Large intestine (tissue), 3 donors: Measurements from ENCODE around the gene KCMF1. TPM values are rescaled to one million over a fixed set of nuclear protein-coding genes. Genes with fewer than 3 reads are reported as not detected.

Experiments used
- DNase-seq, 2 donors: peaks; one replicate each; pipeline versions ENCODE4 v3.0.0 to v3.0.0-alpha.2; 2013
- H3K27ac ChIP-seq: one replicate; pipeline ENCODE4 v1.5.1; 2013; ENCODE audit warnings: low read length
- H3K27me3 ChIP-seq: 2 replicates; pipeline ENCODE4 v1.6.1; 2013; ENCODE audit warnings: low read length; ENCODE audit not compliant: control insufficient read depth, insufficient read depth
- H3K36me3 ChIP-seq: 2 replicates; pipeline ENCODE4 v1.6.1; 2013; ENCODE audit warnings: low read length; ENCODE audit not compliant: control insufficient read depth, insufficient read depth
- H3K4me1 ChIP-seq: one replicate; pipeline ENCODE4 v1.6.1; 2013; ENCODE audit warnings: low read length; ENCODE audit not compliant: control insufficient read depth, insufficient read depth
- H3K4me3 ChIP-seq: one replicate; pipeline ENCODE4 v1.5.1; 2013; ENCODE audit warnings: low read length
- H3K9me3 ChIP-seq: one replicate; pipeline ENCODE4 v1.6.1; 2013; ENCODE audit warnings: mild to moderate bottlenecking, low read depth, low read length, moderate library complexity; ENCODE audit not compliant: control insufficient read depth
- WGBS: methylation state at CpG from one replicate; pipeline ENCODE4 v1.1.5; 2013; ENCODE audit warnings: low lambda C conversion rate; ENCODE audit not compliant: insufficient coverage; 5-methylcytosine and 5-hydroxymethylcytosine counted together
- polyA plus RNA-seq: library from polyadenylated mRNA; unstranded; fragments of 120-200 nt; gene quantifications from one replicate; pipeline ENCODE4 v1.2.1, GENCODE V29; 2013

The KCMF1 gene
- polyA plus RNA-seq, 1 donor: 39.2 TPM

DNA sequence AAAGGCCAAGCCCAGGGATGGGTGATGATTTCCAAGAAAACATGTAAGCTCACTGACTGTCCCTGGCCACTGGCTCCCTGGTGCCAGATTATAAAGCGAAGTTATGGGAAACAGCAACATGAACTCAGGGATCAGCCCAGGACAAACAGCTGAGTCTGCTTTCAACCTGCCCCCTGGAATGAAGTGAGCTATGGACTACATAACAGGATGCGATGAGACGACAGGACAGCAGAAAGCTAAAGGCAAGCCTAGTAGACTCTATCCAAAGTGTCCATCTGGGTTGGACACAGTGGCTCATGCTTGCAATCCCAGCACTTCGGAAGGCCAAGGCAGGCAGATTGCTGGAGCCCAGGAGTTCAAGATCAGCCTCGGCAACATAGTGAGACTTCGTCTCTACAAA, 16.6 kb upstream of the KCMF1 start:
- no peak for DNase-seq
- no peaks in the 10 kb centered on the region for H3K4me1 ChIP-seq
- no CpG with 5 or more reads among the region's 6 CpGs for WGBS

DNA sequence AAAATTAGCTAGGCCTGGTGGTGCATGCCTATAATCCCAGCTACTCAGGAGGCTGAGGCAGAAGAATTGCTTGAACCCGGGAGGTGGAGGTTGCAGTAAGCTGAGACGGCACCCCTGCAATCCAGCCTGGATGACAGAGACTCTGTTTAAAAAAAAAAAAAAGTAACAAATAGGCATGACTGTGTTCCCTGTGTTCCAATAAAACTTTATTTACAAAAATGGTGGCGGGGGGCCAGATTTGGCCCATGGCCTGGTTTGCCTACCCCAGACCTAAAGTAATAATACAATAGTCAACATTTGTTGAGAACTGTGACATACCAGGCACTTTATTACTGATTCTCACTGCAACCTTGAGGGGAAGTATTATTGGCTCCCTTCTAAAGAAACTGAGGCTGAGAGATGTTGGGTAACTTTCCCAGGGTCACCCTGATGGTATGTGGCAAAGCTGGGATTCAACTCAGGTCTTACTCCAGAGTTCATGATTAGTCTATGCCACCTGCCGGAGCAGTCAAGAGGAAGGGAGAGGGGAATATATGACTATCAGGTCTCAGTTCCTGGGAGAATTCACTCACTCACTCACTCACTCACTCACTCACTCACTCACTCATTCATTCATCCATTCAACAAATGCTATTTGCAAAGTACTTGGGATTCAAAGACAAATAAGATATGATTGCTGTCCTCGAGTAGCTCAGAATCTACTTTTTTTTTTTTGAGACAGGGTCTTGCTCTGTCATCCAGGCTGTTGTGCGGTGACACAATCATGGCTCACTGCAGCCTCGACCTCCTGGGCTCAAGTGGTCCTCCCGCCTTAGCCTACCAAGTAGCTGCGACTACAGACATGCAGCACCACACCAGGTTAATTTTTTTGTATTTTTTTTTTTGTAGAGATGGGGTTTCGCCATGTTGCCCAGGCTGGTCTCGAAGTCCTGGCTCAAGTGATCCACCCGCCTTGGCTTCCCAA, 14.3 kb upstream of the KCMF1 start:
- no CpG with 5 or more reads among the region's 12 CpGs for WGBS
- no peaks in the 10 kb centered on the region for H3K36me3 ChIP-seq
- no peaks in the 10 kb centered on the region for H3K9me3 ChIP-seq
- H3K27me3 ChIP-seq: no peaks in the 10 kb centered on the region
- no peak for DNase-seq
- H3K4me3 ChIP-seq: no peak overlapping the region
- H3K27ac ChIP-seq: no peak overlapping the region
- H3K4me1 ChIP-seq: no peaks in the 10 kb centered on the region

More for the DNA sequence above, 16.6 kb upstream of the KCMF1 start:
- H3K9me3 ChIP-seq: no peaks in the 10 kb centered on the region
- no peak overlapping the region for H3K27ac ChIP-seq
- H3K4me3 ChIP-seq: no peak overlapping the region
- no peaks in the 10 kb centered on the region for H3K27me3 ChIP-seq
- H3K36me3 ChIP-seq: no peaks in the 10 kb centered on the region

DNA sequence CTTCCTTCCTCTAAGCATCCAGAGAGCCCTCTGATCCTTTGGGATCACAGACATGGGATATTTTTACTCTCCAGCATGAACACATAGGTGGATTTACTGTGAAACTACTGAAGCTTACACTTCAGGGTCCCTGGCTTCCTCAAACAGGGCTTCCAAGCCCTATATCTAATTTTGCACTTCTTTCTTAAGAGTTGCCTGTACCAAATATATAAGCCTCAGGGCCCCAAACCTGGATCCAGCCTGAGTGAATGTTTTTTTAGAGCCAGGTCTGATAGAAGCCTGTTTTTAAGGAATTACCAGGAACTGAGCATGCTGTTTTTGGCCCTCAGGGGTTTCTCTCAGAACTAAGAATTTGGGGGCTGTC, 13.2 kb upstream of the KCMF1 start:
- no peak for DNase-seq
- Histone ChIP-seq H3K9me3 (no peaks in the 10 kb centered on the region), H3K36me3 (peaks cover under 1% of the 10 kb centered on the region), H3K27me3 (no peaks in the 10 kb centered on the region), H3K27ac (no peak overlapping the region), H3K4me3 (no peak overlapping the region), H3K4me1 (no peaks in the 10 kb centered on the region)

DNA sequence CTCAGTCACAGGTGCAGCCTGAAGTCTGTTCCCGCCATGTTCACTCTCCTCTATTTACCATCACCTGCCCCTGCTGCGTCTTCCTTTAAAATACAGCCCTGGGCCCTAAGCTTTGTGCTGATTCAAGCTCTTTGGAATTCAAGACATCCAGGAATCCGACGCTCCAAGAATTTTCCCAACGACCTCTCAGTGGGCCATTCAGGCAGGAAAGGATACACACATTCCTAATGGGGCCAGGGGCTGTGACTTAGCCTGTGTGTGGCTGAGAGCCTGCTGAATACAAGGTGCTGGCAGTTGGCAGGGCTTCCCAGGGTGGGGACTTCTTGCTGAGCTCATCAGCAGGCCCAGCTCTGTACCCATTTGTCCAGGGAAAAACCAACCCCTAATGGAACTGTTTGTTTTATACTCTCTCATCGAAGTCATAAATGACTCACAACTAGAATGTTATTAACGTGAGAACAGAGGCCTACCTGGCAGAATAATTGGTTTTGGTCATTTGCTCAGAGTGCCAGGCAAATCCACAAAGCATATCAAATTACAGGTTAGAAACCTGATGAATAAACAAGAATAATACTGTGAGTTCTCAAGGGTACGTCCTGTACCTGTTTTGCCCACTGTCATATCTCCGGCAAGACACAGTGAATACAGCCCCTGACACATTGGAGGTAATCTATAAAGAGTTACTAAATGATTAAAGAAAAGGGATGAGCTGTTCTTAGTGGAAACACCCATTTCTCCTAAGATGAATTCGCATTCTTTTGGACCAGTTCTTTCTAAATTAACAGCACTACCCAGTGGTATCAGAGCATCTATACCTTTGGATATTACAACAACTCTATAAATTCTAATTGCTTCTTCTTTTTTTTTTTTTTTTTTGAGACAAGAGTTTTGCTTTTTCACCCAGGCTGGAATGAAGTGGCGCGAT, 12.6 kb upstream of the KCMF1 start:
- Histone ChIP-seq H3K9me3 (no peaks in the 10 kb centered on the region), H3K4me3 (no peak overlapping the region), H3K27me3 (no peaks in the 10 kb centered on the region), H3K27ac (no peak overlapping the region), H3K4me1 (no peaks in the 10 kb centered on the region), H3K36me3 (peaks cover 3% of the 10 kb centered on the region)
- DNase-seq: peak in 1 of 2 donors; percentile 45
- WGBS: 100% methylated on average over 1 of the region's 12 CpGs

DNA sequence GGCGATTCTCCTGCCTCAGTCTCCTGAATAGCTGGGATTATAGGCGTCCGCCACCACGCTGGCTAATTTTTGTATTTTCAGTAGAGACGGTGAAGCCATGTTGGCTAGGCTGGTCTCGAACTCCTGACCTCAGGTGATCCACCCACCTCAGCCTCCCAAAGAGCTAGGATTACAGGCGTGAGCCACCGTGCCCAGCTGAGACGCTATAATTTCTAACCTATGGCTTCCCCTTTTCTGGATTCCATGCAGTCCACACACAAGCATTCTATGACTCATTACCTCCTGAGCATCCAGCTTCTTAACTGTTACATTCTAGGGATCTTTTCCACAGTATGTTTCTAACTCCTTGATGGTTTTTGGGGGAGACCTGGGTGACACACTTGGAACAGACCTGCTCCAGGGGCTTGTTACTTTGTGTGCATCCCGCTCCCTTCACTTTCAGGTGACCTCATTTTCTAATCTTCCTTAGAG, 11.8 kb upstream of the KCMF1 start:
- no peak overlapping the region for H3K4me3 ChIP-seq
- WGBS: no CpG with 5 or more reads among the region's 10 CpGs
- no peaks in the 10 kb centered on the region for H3K27me3 ChIP-seq
- no peak overlapping the region for H3K27ac ChIP-seq
- no peak for DNase-seq
- peaks cover 3% of the 10 kb centered on the region for H3K36me3 ChIP-seq
- no peaks in the 10 kb centered on the region for H3K9me3 ChIP-seq
- peaks cover 3% of the 10 kb centered on the region for H3K4me1 ChIP-seq

DNA sequence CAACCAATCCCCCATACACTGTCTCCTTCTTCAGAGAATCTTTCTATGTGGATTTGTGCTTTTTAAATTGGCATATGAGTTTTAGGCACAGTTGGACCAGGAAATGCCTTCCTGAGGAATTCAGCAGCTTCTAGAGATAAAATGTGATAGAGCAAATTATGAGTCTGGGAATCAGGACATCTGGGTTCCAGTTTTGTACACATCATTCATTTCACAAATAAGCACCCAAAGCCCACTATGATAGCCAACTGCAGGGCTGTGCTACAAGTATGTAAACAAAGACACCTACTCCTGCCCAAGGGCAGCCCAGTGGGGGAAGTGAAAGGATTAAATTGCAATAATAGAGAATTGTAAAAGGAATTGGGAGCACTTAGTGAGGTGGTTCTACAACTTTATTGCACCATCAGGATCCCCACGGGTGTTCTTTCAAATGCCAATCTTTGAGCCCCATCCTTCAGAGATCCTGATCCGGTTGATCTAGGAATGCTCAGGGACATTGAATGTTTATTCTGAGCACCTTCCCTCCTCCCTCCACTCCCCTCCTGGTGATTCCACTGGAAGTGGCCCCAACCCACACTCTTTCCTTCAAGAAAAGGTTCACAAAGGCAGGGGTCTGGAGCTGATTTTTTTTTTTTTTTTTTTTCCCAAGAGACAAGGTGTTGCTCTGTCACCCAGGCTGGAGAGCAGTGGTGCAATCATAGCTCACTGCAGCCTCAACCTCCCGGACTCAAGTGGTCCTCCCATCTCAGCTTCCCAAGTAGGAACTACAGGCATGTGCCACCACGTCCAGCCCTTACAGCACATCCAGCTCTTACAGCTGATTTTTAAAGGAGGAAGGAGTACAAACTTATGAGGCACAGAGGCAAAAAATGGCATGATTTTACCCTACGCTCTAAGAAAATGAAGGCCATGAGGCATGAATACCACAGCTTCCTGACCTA, 11.1 kb upstream of the KCMF1 start:
- Histone ChIP-seq H3K9me3 (no peaks in the 10 kb centered on the region), H3K4me3 (no peak overlapping the region), H3K4me1 (peaks cover 5% of the 10 kb centered on the region), H3K36me3 (peaks cover 3% of the 10 kb centered on the region), H3K27me3 (no peaks in the 10 kb centered on the region), H3K27ac (no peak overlapping the region)
- DNase-seq: no peak
- no CpG with 5 or more reads among the region's 5 CpGs for WGBS

DNA sequence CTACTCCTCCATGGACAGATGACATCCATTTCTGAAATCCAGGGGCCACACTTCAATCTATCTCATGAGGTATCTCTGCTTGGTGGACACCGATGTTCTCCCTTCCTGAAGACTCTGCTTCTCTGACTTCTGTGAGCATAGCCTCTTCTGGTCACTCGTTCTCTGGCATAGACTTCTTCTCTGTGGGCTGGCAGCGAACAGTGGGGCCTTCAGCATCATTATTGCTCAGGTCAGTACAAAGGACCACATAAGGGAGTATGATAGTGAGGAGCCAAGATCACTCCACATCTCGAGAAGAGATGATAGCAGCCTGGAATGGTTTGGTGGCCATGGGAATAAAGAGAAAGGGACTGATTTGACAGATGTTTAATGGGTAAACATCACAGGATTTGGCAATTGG, 8.0 kb upstream of the KCMF1 start:
- DNase-seq: no peak
- whole genome bisulfite sequencing: 83% methylated on average over 2 of the region's 4 CpGs
- Histone ChIP-seq H3K27me3 (no peaks in the 10 kb centered on the region), H3K4me3 (no peak overlapping the region), H3K4me1 (peaks cover 5% of the 10 kb centered on the region), H3K9me3 (no peaks in the 10 kb centered on the region), H3K27ac (no peak overlapping the region), H3K36me3 (peaks cover 10% of the 10 kb centered on the region)

DNA sequence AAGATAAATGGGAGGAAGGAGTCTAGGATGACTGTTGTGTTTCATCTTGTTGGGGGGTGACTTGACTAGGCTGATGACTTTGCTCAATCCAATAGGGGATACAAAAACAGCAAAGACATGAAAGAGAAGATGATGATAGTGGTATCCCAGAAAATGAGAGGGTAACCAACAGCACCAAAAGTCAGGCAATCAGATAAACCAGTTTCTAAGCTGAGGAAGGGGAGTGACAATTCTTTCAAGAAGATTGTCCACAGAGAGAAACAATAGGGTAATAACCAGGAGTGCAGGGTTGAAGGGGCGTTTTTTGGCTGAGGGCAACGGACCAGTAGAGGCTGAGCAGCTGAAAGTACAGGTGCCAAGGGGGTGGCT, 7.7 kb upstream of the KCMF1 start:
- DNase-seq: no peak
- Histone ChIP-seq H3K36me3 (peaks cover 10% of the 10 kb centered on the region), H3K4me1 (peaks cover 5% of the 10 kb centered on the region), H3K27ac (no peak overlapping the region), H3K4me3 (no peak overlapping the region), H3K27me3 (no peaks in the 10 kb centered on the region), H3K9me3 (no peaks in the 10 kb centered on the region)
- WGBS: 49% methylated on average over 2 of the region's 2 CpGs

DNA sequence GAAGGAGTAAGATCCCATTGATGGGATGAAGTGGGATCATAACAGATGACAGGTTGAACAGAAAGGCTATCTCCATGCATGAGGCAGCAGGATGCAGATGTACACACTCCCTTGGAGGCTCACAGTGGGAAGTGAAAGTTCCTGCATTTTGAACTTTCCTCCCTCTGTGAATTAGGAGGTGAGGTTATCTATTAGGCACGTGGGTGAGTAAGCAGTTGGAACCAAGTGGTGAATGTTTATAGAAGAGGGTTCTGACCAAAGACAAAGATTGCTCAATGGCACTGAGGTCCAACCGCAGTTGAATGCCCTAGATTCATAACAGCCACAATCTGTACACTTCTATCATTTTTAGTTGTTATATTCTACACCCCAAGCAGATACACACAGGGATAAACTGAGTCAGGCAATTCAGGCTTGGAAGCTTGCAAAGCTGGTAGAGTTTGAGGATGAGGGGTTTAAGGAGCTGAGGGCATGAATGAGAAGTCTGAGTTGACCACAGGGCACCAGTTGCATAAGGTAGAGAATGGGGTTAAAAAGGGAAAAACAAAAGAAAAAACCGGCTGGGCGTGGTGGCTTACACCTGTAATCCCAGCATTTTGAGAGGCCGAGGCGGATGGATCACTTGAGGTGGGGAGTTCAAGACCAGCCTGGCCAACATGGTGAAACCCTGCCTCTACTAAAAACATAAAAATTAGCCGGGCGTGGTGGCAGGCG, 7.1 kb upstream of the KCMF1 start:
- DNase-seq: peak; percentile 32 to 77
- Histone ChIP-seq H3K27ac (no peak overlapping the region), H3K36me3 (peaks cover 10% of the 10 kb centered on the region), H3K9me3 (no peaks in the 10 kb centered on the region), H3K4me3 (no peak overlapping the region), H3K4me1 (peaks cover 6% of the 10 kb centered on the region), H3K27me3 (no peaks in the 10 kb centered on the region)
- WGBS: no CpG with 5 or more reads among the region's 9 CpGs
